GM23338 (cell line): ENCODE results near the gene SESN1. TPM values are rescaled to one million over a fixed set of nuclear protein-coding genes. Genes with fewer than 3 reads are reported as not detected.
A peak's percentile ranks its signal among the peaks of the same experiment; 100 is the strongest.

Source experiments
- ATAC-seq: fragments of 200-7000 bp; cut with Tn5 transposase; 3 replicates; pipeline ENCODE4 v1.9.1; 2020
- DNase-seq: peaks from one replicate; pipeline ENCODE4 v3.0.0-alpha.2; 2015; ENCODE audit warnings: low spot score
- H2AFZ ChIP-seq: fragments of 200-600 bp; sonication (generic); 2 replicates; pipeline ENCODE4 v1.8.0; 2016; ENCODE audit warnings: antibody characterized with exemption, mild to moderate bottlenecking, moderate library complexity
- H3F3A ChIP-seq: fragments of 200-600 bp; sonication (generic); replicated peaks from 2 replicates; pipeline ENCODE4 v1.8.0; 2017; ENCODE audit warnings: antibody characterized with exemption, mixed run types, low read depth
- H3K27ac ChIP-seq: fragments of 200-600 bp; sonication (generic); 2 replicates; pipeline ENCODE4 v1.6.1; 2016; ENCODE audit warnings: low read depth
- H3K27me3 ChIP-seq: fragments of 200-600 bp; sonication (generic); 2 replicates; pipeline ENCODE4 v1.8.0; 2016; ENCODE audit warnings: mild to moderate bottlenecking, mixed run types, moderate library complexity; ENCODE audit not compliant: insufficient read depth
- H3K36me3 ChIP-seq: fragments of 200-600 bp; sonication (generic); 2 replicates; pipeline ENCODE4 v1.8.0; 2016; ENCODE audit warnings: mild to moderate bottlenecking; ENCODE audit not compliant: insufficient read depth
- H3K4me1 ChIP-seq: fragments of 200-600 bp; sonication (generic); 2 replicates; pipeline ENCODE4 v1.8.0; 2016; ENCODE audit warnings: mild to moderate bottlenecking, moderate library complexity; ENCODE audit not compliant: insufficient read depth
- H3K4me2 ChIP-seq: fragments of 200-600 bp; sonication (generic); 2 replicates; pipeline ENCODE4 v1.7.1; 2017; ENCODE audit warnings: mixed run types
- H3K4me3 ChIP-seq: fragments of 200-600 bp; sonication (generic); 2 replicates; pipeline ENCODE4 v1.6.1; 2016; ENCODE audit warnings: mixed run types
- H3K79me2 ChIP-seq: fragments of 200-600 bp; sonication (generic); replicated peaks from 2 replicates; pipeline ENCODE4 v1.8.0; 2017; ENCODE audit warnings: mild to moderate bottlenecking; ENCODE audit not compliant: insufficient read depth
- H3K9me2 ChIP-seq: fragments of 200-600 bp; sonication (generic); 2 replicates; pipeline ENCODE4 v1.8.0; 2017; ENCODE audit not compliant: insufficient read depth
- H4K20me1 ChIP-seq: fragments of 200-600 bp; sonication (generic); replicated peaks from 2 replicates; pipeline ENCODE4 v1.8.0; 2017; ENCODE audit warnings: mild to moderate bottlenecking; ENCODE audit not compliant: insufficient read depth
- H3K27ac Mint-ChIP-seq: 2 replicates; pipeline ENCODE4 v1.8.0; 2020; ENCODE audit warnings: inconsistent platforms, mild to moderate bottlenecking, moderate library complexity, mixed read lengths
- H3K27me3 Mint-ChIP-seq: 3 replicates; pipeline ENCODE4 v1.8.0; 2022; ENCODE audit warnings: low read depth, mild to moderate bottlenecking, moderate library complexity, mixed read lengths, inconsistent platforms; ENCODE audit not compliant: insufficient read depth, poor library complexity
- H3K36me3 Mint-ChIP-seq: 3 replicates; pipeline ENCODE4 v1.8.0; 2021; ENCODE audit warnings: low read depth, mild to moderate bottlenecking, inconsistent platforms, moderate library complexity, mixed read lengths
- H3K4me1 Mint-ChIP-seq: 3 replicates; pipeline ENCODE4 v1.8.0; 2020; ENCODE audit warnings: mild to moderate bottlenecking, inconsistent platforms, mixed read lengths
- H3K4me3 Mint-ChIP-seq: 3 replicates; pipeline ENCODE4 v1.8.0; 2021; ENCODE audit warnings: moderate library complexity, mild to moderate bottlenecking, inconsistent platforms, mixed read lengths
- H3K9me3 Mint-ChIP-seq: 3 replicates; pipeline ENCODE4 v1.8.0; 2020; ENCODE audit warnings: moderate library complexity, mild to moderate bottlenecking, inconsistent platforms, mixed read lengths
- CREB1 ChIP-seq: fragments of 250-450 bp; sonication (Bioruptor Pico); IDR thresholded peaks from 2 replicates; pipeline ENCODE4 v1.5.0; 2020; ENCODE audit warnings: low read depth, mild to moderate bottlenecking, moderate library complexity
- EZH2 ChIP-seq: fragments of 200-600 bp; sonication (generic); IDR thresholded peaks from one replicate; pipeline ENCODE4 v1.8.0; 2017; ENCODE audit warnings: antibody characterized with exemption, mild to moderate bottlenecking, low read depth; ENCODE audit not compliant: unreplicated experiment
- EZH2phosphoT487 ChIP-seq: fragments of 200-600 bp; sonication (generic); IDR thresholded peaks from one replicate; pipeline ENCODE4 v1.8.1; 2018; ENCODE audit warnings: antibody characterized with exemption; ENCODE audit not compliant: unreplicated experiment
- JUNB ChIP-seq: IDR thresholded peaks from one replicate; pipeline ENCODE4 v1.6.1; 2016; ENCODE audit warnings: antibody characterized with exemption; ENCODE audit not compliant: unreplicated experiment
- NANOG ChIP-seq: IDR thresholded peaks from 2 replicates; pipeline ENCODE4 v1.6.1; 2016; ENCODE audit warnings: antibody characterized with exemption, borderline replicate concordance
- POLR2AphosphoS5 ChIP-seq: IDR thresholded peaks from 2 replicates; pipeline ENCODE4 v1.6.1; 2016; ENCODE audit warnings: antibody characterized with exemption, low read depth
- STAT1 ChIP-seq: IDR thresholded peaks from one replicate; pipeline ENCODE4 v1.6.1; 2016; ENCODE audit warnings: antibody characterized with exemption; ENCODE audit not compliant: unreplicated experiment
- ZNF114 ChIP-seq: fragments of 250-450 bp; sonication (Bioruptor Pico); IDR thresholded peaks from 2 replicates; pipeline ENCODE4 v1.5.0; 2020; ENCODE audit warnings: mild to moderate bottlenecking, moderate library complexity
- ZNF331 ChIP-seq: fragments of 250-450 bp; sonication (Bioruptor Pico); IDR thresholded peaks from 2 replicates; pipeline ENCODE4 v1.5.0; 2020; ENCODE audit warnings: low read depth, mild to moderate bottlenecking, moderate library complexity
- polyA plus RNA-seq: library from polyadenylated mRNA; unstranded; fragments of >200 nt; fragmentation: Nextera tagmentation; extraction: Ambion mirVana; gene quantifications from 2 replicates; pipeline ENCODE4 v1.2.1, GENCODE V29; 2016
- total RNA-seq: library from RNA; depleted of rRNA; stranded (reverse); fragments of >200 nt; shearing (Covaris generic); gene quantifications from 2 replicates; pipeline ENCODE4 v1.2.3, GENCODE V29; 2014
- TF ChIP-seq, protein P1 (sequence below): IDR thresholded peaks from 2 replicates; pipeline ENCODE4 v1.6.1; 2016; ENCODE audit warnings: antibody characterized with exemption
- TF ChIP-seq, protein P2 (sequence below), 2 experiments: fragments of 200-600 bp in 1 of 2; sonication (generic) in 1 of 2; conservative IDR thresholded peaks; 2 replicates each; pipeline versions ENCODE4 v1.5.1 to v1.6.1; 2016 to 2017; ENCODE audit warnings: antibody characterized with exemption in 2 of 2, low read depth in 2 of 2, mild to moderate bottlenecking in 2 of 2, moderate library complexity in 1 of 2
- TF ChIP-seq, protein P3 (sequence below): fragments of 250-450 bp; sonication (Bioruptor Pico); IDR thresholded peaks from 2 replicates; pipeline ENCODE4 v1.5.0; 2020; ENCODE audit warnings: mild to moderate bottlenecking, moderate library complexity

SESN1 gene
- total and polyA plus RNA-seq, 2 experiments from 2014 or later = 26.2 to 36.4 TPM

DNA sequence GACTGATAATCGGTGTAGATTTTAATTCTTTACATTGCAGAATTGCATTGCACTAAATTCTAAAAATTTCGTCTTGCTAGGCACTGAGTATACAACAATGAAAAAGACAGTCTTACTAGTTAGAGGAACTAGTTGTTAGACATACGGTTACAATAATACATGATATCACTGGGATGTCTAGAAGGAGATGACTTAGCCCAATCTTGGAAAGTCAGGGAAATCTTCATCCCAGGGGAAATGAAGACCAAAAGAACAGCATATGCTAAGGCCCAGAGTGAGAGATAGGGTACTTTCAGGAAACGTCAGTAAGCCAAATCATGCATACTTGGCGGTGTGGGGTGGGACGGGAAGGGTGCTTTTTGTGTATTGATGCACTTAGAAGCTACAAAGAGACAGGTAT lies 1.6 kb upstream of the SESN1 start (continued):
- TF ChIP-seq, protein P1, sequence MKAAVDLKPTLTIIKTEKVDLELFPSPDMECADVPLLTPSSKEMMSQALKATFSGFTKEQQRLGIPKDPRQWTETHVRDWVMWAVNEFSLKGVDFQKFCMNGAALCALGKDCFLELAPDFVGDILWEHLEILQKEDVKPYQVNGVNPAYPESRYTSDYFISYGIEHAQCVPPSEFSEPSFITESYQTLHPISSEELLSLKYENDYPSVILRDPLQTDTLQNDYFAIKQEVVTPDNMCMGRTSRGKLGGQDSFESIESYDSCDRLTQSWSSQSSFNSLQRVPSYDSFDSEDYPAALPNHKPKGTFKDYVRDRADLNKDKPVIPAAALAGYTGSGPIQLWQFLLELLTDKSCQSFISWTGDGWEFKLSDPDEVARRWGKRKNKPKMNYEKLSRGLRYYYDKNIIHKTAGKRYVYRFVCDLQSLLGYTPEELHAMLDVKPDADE = no peak
- TF ChIP-seq POLR2AphosphoS5 = no peak

DNA sequence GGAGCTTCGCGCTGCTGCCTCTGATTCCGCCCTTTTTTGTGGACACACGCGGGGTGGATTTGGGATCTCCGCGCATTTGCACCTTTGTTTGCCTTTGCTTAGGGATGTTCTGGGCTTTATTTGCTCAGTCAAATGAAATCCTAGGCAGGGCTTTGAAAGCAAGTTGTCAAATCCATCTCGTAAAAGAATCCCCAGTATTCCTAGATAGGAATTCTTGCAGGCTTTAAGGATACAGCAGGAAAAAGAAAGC lies 1.1 kb upstream of the SESN1 start:
- Histone ChIP-seq H2AFZ (peak overlapping the region; percentile 80), H3K79me2 (peaks cover 19% of the 10 kb centered on the region)
- ATAC-seq = no peak
- TF ChIP-seq JUNB = no peak
- TF ChIP-seq STAT1 = no peak
- TF ChIP-seq, protein P2, sequence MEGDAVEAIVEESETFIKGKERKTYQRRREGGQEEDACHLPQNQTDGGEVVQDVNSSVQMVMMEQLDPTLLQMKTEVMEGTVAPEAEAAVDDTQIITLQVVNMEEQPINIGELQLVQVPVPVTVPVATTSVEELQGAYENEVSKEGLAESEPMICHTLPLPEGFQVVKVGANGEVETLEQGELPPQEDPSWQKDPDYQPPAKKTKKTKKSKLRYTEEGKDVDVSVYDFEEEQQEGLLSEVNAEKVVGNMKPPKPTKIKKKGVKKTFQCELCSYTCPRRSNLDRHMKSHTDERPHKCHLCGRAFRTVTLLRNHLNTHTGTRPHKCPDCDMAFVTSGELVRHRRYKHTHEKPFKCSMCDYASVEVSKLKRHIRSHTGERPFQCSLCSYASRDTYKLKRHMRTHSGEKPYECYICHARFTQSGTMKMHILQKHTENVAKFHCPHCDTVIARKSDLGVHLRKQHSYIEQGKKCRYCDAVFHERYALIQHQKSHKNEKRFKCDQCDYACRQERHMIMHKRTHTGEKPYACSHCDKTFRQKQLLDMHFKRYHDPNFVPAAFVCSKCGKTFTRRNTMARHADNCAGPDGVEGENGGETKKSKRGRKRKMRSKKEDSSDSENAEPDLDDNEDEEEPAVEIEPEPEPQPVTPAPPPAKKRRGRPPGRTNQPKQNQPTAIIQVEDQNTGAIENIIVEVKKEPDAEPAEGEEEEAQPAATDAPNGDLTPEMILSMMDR (conservative IDR thresholded peaks at IDR 0.05; ENCODE audit: low read depth in 2 of 2) = no peak
- TF ChIP-seq ZNF331 = no peak
- no peak for TF ChIP-seq NANOG
- no peak for TF ChIP-seq EZH2
- no peak for TF ChIP-seq CREB1 (CRISPR knock-in tag)
- TF ChIP-seq, protein P1 = no peak
- no peak for TF ChIP-seq ZNF114 (CRISPR knock-in tag)
- TF ChIP-seq, protein P3, sequence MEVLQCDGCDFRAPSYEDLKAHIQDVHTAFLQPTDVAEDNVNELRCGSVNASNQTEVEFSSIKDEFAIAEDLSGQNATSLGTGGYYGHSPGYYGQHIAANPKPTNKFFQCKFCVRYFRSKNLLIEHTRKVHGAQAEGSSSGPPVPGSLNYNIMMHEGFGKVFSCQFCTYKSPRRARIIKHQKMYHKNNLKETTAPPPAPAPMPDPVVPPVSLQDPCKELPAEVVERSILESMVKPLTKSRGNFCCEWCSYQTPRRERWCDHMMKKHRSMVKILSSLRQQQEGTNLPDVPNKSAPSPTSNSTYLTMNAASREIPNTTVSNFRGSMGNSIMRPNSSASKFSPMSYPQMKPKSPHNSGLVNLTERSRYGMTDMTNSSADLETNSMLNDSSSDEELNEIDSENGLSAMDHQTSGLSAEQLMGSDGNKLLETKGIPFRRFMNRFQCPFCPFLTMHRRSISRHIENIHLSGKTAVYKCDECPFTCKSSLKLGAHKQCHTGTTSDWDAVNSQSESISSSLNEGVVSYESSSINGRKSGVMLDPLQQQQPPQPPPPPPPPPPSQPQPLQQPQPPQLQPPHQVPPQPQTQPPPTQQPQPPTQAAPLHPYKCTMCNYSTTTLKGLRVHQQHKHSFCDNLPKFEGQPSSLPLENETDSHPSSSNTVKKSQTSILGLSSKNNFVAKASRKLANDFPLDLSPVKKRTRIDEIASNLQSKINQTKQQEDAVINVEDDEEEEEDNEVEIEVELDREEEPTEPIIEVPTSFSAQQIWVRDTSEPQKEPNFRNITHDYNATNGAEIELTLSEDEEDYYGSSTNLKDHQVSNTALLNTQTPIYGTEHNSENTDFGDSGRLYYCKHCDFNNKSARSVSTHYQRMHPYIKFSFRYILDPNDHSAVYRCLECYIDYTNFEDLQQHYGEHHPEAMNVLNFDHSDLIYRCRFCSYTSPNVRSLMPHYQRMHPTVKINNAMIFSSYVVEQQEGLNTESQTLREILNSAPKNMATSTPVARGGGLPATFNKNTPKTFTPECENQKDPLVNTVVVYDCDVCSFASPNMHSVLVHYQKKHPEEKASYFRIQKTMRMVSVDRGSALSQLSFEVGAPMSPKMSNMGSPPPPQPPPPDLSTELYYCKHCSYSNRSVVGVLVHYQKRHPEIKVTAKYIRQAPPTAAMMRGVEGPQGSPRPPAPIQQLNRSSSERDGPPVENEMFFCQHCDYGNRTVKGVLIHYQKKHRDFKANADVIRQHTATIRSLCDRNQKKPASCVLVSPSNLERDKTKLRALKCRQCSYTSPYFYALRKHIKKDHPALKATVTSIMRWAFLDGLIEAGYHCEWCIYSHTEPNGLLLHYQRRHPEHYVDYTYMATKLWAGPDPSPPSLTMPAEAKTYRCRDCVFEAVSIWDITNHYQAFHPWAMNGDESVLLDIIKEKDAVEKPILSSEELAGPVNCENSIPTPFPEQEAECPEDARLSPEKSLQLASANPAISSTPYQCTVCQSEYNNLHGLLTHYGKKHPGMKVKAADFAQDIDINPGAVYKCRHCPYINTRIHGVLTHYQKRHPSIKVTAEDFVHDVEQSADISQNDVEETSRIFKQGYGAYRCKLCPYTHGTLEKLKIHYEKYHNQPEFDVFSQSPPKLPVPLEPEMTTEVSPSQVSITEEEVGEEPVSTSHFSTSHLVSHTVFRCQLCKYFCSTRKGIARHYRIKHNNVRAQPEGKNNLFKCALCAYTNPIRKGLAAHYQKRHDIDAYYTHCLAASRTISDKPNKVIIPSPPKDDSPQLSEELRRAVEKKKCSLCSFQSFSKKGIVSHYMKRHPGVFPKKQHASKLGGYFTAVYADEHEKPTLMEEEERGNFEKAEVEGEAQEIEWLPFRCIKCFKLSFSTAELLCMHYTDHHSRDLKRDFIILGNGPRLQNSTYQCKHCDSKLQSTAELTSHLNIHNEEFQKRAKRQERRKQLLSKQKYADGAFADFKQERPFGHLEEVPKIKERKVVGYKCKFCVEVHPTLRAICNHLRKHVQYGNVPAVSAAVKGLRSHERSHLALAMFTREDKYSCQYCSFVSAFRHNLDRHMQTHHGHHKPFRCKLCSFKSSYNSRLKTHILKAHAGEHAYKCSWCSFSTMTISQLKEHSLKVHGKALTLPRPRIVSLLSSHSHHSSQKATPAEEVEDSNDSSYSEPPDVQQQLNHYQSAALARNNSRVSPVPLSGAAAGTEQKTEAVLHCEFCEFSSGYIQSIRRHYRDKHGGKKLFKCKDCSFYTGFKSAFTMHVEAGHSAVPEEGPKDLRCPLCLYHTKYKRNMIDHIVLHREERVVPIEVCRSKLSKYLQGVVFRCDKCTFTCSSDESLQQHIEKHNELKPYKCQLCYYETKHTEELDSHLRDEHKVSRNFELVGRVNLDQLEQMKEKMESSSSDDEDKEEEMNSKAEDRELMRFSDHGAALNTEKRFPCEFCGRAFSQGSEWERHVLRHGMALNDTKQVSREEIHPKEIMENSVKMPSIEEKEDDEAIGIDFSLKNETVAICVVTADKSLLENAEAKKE (CRISPR knock-in tag) = no peak
- TF ChIP-seq POLR2AphosphoS5 = no peak
- TF ChIP-seq EZH2phosphoT487 = no peak

More for the DNA sequence above, 1.1 kb upstream of the SESN1 start:
- H3K9me2 ChIP-seq = no peaks in the 10 kb centered on the region
- peaks cover 20% of the 10 kb centered on the region for H3K4me1 Mint-ChIP-seq
- no peaks in the 10 kb centered on the region for H4K20me1 ChIP-seq
- H3K4me2 ChIP-seq = peak overlapping the region; percentile 91
- no peaks in the 10 kb centered on the region for H3K36me3 Mint-ChIP-seq
- no peaks in the 10 kb centered on the region for H3K36me3 ChIP-seq
- H3K9me3 Mint-ChIP-seq = no peaks in the 10 kb centered on the region
- H3K27me3 ChIP-seq = no peaks in the 10 kb centered on the region
- peak overlapping the region; percentile 92 for H3K4me3 ChIP-seq
- H3K4me1 ChIP-seq = peaks cover 10% of the 10 kb centered on the region
- peak overlapping the region; percentile 94 for H3K4me3 Mint-ChIP-seq
- no peak overlapping the region; the same call in 1 of the 2 replicates for H3K27ac Mint-ChIP-seq
- 0 out of 2 replicates have a peak, but pooled peaks cover 3% of the 10 kb centered on the region for H3F3A ChIP-seq
- peaks cover 4% of the 10 kb centered on the region for H3K27me3 Mint-ChIP-seq
- DNase-seq = no peak
- no peak overlapping the region for H3K27ac ChIP-seq
